PFSK-1 (cell line): ENCODE measurements around the gene KIF6.

Experiments used
- FOXP2 ChIP-seq: optimal IDR thresholded peaks from 2 replicates; pipeline ENCODE3; 2011; ENCODE audit warnings: borderline replicate concordance, control low read depth, inconsistent platforms; ENCODE audit not compliant: insufficient read depth; ENCODE audit errors: extremely low read length, extremely low read depth
- POLR2AphosphoS5 ChIP-seq: IDR thresholded peaks from 2 replicates; pipeline ENCODE4 v1.6.1; 2012; ENCODE audit warnings: low read depth, mild to moderate bottlenecking, control low read depth, low read length, moderate library complexity
- REST ChIP-seq, 2 experiments: IDR thresholded peaks; 2 replicates each; pipeline versions ENCODE4 v1.6.1 to v1.8.0; 2011 to 2012; ENCODE audit warnings: low read depth in 2 of 2, low read length in 2 of 2, control low read depth in 1 of 2, inconsistent platforms in 1 of 2, mild to moderate bottlenecking in 1 of 2, moderate library complexity in 1 of 2; ENCODE audit not compliant: insufficient read depth in 1 of 2
- SIN3A ChIP-seq: IDR thresholded peaks from 2 replicates; pipeline ENCODE4 v1.6.1; 2012; ENCODE audit warnings: mild to moderate bottlenecking, low read length, moderate library complexity, borderline replicate concordance; ENCODE audit not compliant: insufficient read depth
- TAF1 ChIP-seq: IDR thresholded peaks from 2 replicates; pipeline ENCODE4 v1.6.1; 2012; ENCODE audit warnings: low read length, control low read depth, borderline replicate concordance; ENCODE audit not compliant: insufficient read depth

The KIF6 gene

DNA sequence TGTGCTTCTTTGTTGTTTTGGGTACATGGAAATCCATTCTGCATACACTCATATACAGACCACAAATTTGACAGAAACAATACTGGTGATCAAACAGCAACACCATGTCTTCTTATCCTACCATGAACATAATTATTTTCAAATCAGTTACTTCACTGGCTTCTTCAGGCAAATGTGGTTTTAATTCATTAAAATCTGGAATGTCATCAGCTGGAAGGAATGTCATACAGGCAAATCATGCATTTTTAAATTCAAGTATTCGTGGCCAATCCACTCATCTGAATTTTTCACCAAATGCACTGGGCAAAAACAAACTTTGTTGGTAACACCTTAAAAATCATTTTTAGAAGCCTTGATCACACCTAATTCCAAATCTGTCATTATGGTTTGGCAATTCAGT, 59.3 kb downstream of the KIF6 start:
- no peak for TF ChIP-seq FOXP2
- no peak for TF ChIP-seq POLR2AphosphoS5
- TF ChIP-seq SIN3A, result no peak
- TF ChIP-seq REST (IDR thresholded peaks at IDR 0.05; ENCODE audit: insufficient read depth in 1 of 2, low read depth in 2 of 2, low read length in 2 of 2), result no peak

DNA sequence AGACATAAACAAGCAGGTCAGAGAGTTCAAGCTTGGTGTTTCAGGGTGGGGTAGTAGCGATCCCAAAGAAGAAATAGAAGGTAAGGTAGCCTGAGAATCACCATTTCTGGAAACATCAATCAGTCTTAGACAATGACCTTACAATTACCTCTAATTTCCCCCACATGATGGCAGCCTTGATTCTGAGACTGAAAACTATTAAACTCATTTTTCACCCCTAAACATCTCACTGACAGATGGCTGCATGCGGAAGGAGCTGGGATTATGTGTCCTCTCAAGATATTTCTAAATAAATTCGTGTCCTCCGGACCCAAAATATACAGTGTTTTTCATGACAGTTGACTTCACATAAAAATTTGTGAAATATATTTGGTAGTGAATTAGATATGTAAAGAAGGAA, 61.0 kb downstream of the KIF6 start:
- no peak for TF ChIP-seq SIN3A
- no peak for TF ChIP-seq FOXP2
- TF ChIP-seq REST (IDR thresholded peaks at IDR 0.05; ENCODE audit: insufficient read depth in 1 of 2, low read depth in 2 of 2, low read length in 2 of 2), result no peak
- TF ChIP-seq POLR2AphosphoS5, result no peak
- TF ChIP-seq TAF1, result no peak

GRCh38 chr6:39657355-39658135, 67.7 kb downstream of the KIF6 start:
- TF ChIP-seq REST (IDR thresholded peaks at IDR 0.05; ENCODE audit: insufficient read depth in 1 of 2, low read depth in 2 of 2, low read length in 2 of 2), result no peak

DNA sequence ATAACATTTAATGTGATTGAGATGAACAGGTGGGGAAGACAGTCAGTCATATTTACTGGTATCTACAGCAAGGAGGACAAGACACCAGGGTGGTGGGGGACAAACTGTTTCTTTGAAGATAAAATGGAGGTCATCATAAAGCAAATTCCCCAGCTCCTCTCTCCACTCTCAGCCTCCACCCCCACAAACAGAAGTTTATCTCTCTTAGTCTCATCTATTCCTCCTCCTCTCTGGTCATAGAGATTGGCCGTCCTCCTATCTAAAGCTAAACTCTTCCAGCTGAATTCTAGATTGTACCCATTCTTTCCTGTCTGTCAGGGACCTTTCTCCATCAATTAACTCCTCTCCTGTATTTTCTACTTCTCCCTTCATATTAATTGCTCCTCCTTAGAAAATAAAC, 71.1 kb downstream of the KIF6 start:
- no peak for TF ChIP-seq POLR2AphosphoS5
- TF ChIP-seq TAF1, result no peak
- no peak for TF ChIP-seq FOXP2
- TF ChIP-seq SIN3A, result no peak
- no peak for TF ChIP-seq REST (IDR thresholded peaks at IDR 0.05; ENCODE audit: insufficient read depth in 1 of 2, low read depth in 2 of 2, low read length in 2 of 2)

GRCh38 chr6:39653612-39654011, 71.6 kb downstream of the KIF6 start:
- TF ChIP-seq POLR2AphosphoS5 (no peak), FOXP2 (no peak), TAF1 (no peak), REST (IDR thresholded peaks at IDR 0.05; ENCODE audit: insufficient read depth in 1 of 2, low read depth in 2 of 2, low read length in 2 of 2) (no peak), SIN3A (no peak)
